GM23248 (cell line): ENCODE data around the gene SERINC3.

Experiments
- EZH2 ChIP-seq: fragments of 200-600 bp; sonication (generic); IDR thresholded peaks from 2 replicates; pipeline ENCODE4 v1.6.1; 2018; ENCODE audit warnings: antibody characterized with exemption, mild to moderate bottlenecking; ENCODE audit not compliant: insufficient read depth, poor library complexity, severe bottlenecking
- EZH2phosphoT487 ChIP-seq: fragments of 200-600 bp; sonication (generic); IDR thresholded peaks from 2 replicates; pipeline ENCODE4 v1.6.1; 2018; ENCODE audit warnings: antibody characterized with exemption, moderate library complexity, mild to moderate bottlenecking, low read depth; ENCODE audit not compliant: insufficient read depth

DNA sequence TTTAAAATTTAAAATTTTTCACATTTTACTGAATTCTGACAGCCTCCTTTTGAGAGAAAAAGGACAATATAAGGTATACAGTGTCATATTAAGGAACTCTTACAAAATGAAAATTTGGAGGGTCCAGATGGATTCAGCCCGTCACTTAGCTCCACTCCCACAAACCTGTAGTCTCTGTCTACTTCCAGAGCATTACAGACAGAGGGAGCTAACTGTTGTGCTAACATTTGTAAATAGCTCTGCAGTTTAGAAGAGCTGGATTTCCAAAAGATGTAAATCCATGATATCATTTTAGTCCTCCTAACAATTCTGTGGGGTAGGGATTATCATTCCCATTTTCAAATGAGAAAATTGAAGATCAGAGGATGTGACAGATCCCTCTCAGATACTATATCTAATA is 16.1 kb upstream of the SERINC3 start:
- no peak for TF ChIP-seq EZH2phosphoT487
- no peak for TF ChIP-seq EZH2
